AML-193 (cell line): Measurements from ENCODE around the gene ZNF341.
"Not testable (repeated sequence)": the region's sequence is repeated elsewhere in the genome, so short reads cannot be mapped to it uniquely, and the experiment has no call there.

ENCODE experiments used
- DNase-seq, 2 experiments: peaks; one replicate each; lab custom pipeline; 2025; lab: John Stamatoyannopoulos, UW

Gene ZNF341

DNA sequence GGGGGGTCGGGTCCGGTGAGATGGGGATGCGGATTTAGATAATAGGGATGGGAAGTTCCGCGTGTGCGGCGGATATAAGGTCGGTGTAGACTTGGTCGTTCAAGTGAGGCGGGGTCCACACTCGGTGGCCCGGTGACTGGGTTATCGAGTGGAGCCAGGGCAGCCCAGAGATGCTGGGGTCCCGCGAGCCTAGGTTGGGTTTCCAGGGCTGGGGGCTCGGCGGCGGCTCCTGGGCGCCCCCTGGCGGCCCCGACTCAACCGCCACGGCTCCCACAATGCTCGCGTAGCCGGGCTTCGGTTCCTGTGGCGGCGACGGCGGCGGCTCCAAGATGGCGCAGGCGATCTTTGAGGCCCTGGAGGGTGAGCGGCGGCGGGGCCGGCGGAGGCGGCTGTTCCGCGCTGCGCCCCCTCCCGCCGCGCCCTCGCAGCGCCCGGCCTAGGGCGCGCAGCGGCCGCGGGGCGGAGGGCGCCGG lies at the start of gene ZNF341:
TSS of gene ZNF341 (plus strand) at position 304 of the 473 bp plus-strand sequence. CDS start at position 330, 26 bp downstream.
- peak; percentile 87 to 91 for DNase-seq

DNA sequence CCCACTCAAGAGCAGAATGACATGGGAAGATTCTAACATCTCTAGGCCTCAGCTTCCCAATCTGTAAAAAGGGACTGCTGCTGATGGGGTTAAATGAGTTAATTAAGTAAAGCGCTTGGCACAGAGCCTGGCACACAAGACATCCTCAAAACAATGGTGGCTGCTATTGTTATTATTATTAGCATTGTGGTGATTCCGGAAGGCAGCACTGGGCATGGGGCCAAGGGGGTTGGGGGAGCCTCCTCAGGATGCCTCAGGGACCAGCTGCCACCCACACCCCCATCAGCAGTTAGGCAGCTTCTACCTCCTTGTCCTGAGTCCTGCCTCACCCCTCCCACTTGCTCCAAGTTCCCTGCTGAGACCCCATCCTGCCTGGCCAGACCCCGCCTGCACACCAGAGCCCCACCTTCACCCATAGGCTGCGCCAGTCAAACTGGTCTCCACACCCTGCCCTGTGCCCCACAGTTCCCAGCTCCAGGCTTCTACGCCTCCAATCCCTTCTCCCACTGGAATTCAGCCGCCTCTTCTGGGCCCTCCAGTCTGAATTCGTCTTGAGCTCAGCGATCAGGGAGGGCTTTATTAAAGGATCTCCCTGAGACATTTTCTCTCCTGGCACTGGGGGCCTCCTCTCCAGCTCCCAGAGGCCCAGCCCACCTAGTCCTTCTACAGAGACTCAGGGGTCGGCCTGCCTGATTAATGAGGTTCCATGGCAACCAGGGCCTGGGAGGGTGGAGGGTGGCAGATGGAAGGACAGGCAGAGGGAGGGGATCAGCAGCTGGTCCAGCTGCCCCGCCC lies 47.1 kb upstream of the ZNF341 start:
- DNase-seq: no peak

DNA sequence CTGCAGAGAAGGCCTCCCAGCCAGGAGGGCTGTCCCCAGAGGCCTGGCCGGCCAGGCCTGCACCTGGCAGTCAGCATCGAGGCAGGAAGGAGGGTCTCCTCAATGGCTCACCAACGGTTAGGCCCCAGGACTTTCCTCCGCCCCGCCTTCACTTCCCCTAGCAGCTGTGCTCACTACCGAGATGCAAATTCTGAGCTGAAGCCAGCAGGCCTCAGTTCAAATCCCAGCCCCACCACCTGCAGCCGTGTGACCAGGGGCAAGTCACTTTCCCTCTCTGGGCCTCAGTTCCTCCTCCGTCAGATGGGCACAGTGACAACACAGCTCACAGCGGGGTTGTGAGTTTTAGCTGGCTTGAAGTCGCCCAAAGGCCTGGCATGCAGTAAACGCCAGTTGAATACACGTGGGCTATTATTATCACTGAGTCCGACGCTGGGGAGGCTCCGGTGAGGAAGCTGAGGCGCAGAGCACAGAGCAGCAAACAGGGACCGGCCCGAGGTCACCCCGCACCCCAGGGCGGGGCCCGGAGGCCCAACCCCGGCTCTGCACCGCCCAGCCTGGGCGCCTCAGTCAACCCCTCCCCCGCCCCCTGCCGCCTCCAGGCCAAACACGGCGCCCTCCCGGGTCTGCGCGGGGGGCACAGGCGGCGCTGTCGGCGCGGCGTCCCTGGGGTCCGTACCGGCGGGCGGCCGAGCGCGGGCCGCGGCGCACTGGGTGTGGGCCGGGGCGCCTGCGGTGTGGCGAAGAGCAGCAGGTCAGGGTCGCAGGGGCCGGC lies 46.3 kb upstream of the ZNF341 start:
- DNase-seq: peak; percentile 46 to 56

DNA sequence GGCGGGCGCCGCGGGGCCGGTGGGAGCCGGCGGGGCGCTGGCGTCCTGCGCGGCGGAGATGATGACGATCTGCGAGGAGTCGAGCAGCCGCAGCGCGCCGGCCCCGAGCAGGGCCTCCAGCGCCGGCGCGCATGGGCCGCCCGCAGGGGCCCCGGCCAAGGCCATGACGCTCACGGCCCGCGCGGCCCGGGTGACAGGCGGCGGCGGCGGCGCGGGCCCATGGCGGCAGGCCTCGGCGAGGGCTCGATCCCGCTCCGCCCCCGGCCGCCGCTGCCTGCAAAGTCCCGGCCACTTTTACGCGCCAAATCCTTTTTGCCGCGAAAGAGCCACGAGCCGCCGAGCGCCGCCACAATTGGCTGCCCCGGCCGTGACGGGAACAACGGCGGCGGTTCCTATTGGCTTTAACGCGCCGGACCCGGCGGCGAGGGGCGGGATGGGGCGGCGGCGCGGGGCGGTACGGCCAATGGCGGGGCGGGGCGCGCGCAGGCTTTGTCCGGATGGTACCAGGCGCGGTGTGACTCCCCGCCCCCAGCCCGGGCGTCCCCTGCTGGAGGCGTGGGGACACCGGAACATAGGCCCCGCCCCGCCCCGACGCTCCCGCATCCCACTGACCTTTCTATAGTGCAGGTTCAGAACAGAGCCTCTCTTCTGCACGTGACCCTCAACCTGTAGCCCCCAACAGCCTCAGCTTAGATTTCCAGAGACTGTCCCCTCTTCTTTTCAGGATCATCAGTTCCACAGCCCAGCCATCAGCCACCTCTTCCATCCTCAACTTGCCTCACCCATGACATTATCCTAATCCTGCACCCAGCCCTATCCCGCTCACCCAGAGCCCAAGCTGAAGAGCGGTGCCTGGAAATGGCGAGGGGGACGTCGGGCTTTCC lies 45.5 kb upstream of the ZNF341 start, which contains the start of gene E2F1:
TSS of gene E2F1 (minus strand) at position 286 of the 884 bp plus-strand sequence. CDS start at position 165, 121 bp downstream.
- DNase-seq: peak; percentile 87 to 89

DNA sequence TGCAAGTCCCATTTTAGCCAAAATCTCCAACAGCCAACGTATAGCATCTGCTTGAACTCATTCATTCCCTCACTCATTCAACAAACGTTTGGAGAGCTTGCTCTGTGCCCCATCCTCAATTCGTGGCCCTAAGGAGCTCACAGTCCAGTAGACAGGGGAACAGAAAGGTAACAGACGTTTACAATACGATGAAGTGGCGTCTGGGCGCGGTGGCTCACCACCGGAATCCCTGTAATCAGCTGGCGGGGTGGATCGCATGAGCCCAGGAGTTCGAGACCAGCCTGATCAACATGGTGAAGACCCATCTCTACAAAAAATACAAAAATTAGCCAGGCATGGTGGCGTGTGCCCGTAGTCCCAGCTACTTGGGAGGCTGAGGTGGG lies 44.8 kb upstream of the ZNF341 start:
- no peak for DNase-seq

DNA sequence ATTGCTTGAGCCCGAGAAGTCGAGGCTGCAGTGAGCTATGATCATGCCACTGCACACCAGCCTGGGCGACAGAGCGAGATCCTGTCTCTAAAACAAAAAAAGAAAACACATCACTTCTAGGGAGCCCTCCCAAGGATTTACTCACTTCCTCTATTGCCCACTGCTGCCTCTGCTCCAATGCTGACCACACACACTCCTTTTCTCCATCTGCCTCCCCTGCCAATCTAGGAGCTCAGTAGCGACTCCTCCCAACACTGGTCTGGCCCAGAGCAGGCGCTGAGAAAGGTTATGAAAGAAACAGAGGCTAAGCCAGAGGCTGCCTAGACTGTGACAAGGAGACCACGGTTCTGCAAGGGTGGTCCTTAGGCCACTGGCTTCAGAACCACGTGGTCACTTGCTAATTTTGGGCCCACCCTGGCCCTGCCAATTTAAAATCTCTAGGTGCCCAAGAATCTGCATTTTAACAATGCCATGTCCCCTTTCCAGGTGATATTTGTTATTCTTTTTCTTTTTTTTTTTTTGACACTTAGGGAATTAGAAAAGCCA lies 44.4 kb upstream of the ZNF341 start:
- peak; percentile 80 to 81 for DNase-seq

DNA sequence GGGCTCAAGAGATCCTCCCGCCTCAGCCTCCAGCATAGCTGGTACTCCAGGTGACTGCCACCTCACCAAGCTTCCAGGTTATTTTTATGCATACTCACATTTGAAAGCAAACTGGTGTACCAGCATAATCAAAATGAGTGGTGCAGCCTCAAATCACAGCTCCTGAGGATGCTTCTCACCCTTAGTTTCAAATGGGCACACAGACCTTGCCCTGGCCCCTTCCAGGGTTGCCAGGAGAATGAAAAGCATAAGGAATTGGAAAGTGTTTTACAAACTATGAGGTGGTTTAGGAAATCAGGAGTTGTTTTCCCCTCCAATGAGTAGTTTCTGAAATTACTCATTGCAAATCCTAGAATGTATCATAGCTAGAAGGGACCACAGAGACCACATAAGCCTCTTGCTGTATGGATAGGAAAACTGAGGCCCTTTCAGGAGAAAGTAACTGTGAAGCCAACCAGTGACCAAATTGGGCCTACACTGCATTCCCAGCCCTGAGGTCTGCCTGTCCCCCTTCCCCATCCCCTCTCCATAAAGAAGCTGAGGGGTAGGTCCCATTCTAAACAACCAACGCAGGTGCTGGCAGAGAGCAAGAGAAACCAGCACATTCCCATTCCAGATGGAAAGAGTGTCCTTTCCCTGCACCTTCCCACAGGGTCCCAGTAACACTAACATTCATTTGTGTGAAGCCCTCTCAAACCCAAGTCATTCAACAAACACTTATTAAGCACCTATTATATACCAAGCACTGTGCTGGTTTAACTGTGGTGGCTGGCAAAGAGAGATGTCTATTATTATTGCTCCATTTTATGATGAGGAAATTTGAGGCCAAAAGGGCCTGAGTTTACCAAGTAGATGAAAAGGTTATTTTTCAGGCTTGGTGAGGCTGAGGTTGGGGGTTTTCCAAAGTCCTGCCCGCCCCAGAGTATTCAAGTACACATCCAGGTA lies 43.5 kb upstream of the ZNF341 start:
- no peak for DNase-seq

DNA sequence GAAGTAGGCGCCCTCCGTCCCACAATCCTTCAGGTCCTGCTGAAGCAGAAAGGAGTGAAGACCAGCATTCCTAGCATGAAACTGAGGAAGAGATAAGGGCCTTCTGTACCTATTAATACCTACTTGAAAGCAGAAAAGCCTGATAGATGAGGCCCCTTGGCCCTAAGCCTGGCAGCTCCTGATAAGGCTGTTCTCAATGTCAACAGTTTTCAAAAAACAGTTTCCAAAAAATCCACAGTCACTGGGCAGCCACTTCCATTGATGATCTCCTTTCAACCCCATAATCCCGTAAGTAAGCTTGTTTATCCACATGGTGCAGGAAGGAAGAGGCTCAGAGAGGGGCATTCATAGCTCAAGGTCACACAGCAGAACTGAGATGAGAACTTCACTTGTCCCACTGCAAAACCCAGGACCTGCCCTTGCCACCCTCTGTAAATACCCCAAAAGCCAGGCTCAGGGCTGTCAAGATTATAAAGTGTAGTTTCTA lies 42.8 kb upstream of the ZNF341 start:
- DNase-seq: no peak

DNA sequence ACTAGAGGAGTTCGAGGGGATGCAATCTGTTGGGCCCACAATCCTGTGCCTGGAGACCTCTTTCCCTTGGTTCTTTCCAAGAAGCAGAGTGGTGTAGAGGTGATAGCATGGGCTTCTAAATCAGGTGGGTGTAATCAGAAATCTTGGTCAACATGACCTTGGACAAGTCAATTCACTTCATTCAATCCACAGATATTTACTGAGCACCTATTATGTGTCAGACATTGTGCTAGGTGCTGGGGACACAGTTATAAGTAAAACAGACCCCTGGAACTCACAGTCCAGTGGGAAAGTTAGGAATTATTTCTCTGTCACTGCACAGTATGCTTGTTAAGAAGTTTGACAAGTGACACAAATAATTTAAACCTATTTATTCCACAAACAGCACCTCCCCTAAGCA lies 42.3 kb upstream of the ZNF341 start:
- no peak for DNase-seq

DNA sequence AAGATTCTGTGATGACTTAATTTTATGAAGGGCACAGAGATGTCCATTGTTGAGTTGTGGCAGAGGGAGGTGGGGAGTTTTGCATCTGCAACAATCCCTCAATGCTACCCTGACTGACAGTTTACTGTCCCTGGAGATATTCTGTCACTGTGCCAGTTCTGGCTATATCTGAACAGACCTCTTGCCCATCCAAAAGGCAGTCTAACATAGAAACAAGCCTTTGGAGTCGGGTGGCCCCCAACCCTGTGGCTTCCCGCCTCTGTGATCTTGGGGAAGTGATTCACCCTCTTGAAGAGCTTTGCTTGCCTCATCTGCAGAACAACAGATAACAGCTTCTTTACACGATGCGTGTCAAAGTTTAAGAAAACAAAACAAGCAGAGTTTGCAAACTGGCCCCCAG lies 41.8 kb upstream of the ZNF341 start:
- DNase-seq: peak; percentile 37 to 45

DNA sequence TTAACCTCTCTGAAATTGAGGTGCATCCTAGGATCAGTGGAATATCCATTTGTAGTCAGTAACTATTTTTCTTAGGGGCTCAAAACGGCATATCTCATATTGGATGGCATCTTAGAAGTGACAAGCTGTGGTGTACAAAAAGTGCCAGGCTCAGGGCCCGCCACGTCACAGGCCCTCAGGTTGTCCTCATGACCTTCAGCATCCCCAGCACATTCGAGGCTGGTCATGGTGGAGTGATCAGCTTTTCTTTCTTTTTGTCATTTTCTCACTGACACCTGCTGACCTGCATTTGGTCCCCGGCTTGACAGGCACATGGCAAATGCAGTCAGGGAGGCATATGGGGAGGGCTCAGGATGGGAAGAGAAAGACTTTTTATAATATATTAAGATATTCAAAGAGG lies 38.5 kb upstream of the ZNF341 start:
- DNase-seq: no peak

DNA sequence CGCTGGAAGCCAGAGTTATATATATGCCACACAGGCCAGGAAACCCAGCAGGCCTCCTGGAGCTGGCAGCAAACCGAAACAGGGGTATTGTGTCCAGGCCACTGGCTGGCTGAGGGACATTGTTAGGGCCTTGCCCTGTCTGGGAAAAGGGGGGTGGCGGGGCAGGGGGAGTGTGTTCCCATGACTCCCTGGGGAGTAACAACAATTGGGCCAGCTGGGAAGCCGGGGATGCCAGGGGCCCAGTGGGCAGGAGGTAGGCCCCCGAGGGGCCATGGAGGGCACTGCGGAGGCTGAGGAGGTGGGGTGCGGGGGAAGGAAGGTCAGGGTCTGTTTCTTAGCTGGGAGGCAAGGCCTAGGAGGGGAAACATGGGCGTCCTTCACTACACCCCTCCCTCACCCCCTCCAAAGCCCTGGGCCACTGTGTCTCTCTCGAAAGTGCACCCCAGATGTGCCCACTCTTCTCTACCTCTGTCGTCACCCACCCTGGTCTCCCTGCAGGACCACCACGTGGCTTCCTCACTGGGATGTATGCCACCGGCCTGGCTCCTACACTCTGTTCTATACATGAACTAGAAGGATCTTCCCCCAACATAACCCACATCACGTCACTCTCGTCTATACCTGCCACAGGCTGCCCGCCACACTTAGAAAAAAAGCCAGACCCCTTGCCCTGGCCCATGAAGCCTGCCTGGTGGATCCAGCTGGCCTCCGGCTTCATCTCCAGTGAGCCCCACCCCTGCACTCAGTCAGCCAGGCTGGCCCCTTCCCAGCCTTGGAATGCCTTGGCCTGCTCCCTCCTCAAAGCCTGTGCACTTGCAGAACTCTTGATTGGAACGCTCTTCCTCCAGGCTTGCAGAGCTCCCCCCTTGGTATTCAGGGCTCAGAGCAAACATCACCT lies 37.8 kb upstream of the ZNF341 start:
- no peak for DNase-seq

DNA sequence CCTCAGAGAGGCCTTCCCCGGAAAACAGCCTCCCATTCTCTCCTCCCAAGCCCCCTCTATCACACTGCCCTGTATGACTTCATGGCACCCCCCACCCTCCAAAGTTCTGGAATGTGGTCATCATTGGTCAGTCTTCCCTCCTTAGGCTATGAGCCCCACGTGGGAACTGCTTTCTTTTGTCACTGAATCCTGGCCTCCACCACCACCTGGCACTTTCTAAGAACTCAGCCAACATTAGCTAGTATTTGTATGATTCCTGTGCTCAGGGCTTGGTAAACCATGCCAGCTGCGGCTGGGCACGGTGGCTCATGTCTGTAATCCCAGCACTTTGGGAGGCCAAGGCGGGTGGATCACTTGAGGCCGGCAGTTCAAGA lies 37.2 kb upstream of the ZNF341 start:
- DNase-seq: no peak

DNA sequence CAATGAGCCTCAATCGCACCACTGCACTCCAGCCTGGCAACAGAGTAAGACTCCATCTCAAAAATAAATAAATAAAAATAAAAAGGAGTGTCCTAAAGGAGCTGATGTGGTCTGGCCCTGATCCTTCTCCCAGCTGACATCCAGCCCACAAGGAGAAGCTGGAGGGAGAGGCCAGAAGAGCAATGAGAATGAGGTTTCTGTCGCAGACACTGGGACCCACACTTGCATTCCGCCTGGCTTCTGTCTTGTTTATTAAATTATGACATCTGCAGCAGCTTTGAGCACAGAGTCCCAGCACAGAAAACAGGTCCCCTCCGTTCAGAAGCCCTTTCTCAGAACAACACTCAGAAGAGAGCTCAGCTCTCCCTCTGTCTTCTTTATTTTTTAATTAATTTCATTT lies 35.3 kb upstream of the ZNF341 start:
- DNase-seq: no peak

DNA sequence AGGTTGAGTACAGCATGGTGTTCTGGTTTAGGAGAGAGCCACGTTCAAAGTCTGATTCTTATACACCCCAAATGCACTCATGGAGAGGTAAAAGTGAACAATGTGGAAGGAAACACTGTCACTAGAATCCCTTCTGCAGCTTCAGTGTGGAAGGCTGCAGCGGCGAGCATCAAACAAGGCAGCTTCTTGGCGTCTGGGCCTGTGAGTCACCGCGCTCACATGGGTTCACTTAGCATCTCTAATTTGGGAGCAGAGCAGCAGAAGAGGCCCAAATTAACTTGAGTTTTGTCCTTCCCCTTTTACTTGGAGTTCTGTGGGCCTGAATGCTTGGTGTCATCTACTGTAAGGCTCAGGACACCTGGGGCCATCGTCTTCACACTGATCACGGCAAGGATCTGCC lies 34.7 kb upstream of the ZNF341 start:
- no peak for DNase-seq

DNA sequence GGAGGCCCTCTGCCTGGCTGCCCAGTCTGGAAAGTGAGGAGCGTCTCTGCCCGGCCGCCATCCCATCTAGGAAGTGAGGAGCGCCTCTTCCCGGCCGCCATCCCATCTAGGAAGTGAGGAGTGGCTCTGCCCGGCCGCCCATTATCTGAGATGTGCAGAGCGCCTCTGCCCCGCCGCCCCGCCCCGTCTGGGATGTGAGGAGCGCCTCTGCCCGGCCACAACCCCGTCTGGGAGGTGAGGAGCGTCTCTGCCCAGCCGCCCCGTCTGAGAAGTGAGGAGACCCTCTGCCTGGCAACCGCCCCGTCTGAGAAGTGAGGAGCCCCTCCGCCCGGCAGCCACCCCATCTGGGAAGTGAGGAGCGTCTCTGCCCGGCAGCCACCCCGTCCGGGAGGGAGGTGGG lies 32.8 kb upstream of the ZNF341 start:
- not testable (repeated sequence) for DNase-seq

DNA sequence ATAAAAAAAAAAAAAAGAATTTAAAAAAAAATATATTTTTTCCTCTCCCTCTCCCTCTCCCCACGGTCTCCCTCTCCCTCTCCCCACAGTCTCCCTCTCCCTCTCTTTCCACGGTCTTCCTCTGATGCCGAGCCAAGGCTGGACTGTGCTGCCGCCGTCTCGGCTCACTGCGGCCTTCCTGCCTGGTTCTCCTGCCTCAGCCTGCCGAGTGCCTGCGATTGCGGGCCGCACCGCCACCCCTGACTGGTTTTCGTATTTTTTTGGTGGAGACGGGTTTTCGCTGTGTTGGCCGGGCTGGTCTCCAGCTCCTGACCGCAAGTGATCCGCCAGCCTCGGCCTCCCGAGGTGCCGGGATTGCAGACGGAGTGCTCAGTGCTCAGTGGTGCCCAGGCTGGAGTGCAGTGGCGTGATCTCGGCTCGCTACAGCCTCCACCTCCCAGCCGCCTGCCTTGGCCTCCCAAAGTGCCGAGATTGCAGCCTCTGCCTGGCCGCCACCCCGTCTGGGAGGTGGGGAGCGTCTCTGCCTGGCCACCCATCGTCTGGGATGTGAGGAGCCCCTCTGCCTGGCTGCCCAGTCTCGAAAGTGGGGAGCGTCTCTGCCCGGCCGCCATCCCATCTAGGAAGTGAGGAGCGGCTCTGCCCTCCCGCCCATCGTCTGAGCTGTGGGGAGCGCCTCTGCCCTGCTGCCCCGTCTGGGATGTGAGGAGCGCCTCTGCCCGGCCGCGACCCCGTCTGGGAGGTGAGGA lies 30.9 kb upstream of the ZNF341 start:
- not testable (repeated sequence) for DNase-seq

DNA sequence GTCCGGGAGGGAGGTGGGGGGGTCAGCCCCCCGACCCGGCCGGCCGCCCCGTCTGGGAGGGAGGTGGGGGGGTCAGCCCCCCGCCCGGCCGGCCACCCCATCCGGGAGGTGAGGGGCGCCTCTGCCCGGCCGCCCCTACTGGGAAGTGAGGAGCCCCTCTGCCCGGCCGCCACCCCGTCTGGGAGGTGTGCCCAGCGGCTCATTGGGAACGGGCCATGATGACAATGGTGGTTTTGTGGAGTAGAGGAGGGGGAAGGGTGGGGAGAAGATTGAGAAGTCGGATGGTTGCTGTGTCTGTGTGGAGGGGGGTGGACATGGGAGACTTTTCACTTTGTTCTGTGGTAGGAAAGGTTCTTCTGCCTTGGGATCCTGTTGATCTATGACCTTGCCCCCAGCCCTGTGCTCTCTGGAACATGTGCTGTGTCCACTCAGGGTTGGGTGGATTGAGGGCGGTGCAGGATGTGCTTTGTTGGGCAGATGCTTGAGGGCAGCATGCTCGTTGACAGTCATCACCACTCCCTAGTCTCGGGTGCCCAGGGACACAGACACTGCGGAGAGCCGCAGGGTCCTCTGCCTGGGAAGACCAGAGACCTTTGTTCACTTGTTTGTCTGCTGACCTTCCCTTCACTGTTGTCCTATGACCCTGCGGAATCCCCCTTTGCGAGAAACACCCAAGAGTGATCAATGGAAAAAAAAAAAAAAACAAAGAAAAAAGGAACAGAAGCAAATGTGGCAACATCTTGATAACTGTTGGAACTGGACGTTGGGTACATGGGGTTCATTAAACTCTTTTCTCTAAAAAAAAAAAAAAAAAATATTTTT lies 30.0 kb upstream of the ZNF341 start:
- DNase-seq: no peak
